GM12891 (cell line): ENCODE results near the gene ZNF469.

ENCODE experiments used
- PAX5 ChIP-seq: IDR thresholded peaks from 2 replicates; pipeline ENCODE4 v1.6.1; 2011; ENCODE audit warnings: low read length, moderate library complexity, mild to moderate bottlenecking; ENCODE audit not compliant: insufficient read depth, severe bottlenecking
- POLR2A ChIP-seq: IDR thresholded peaks from 2 replicates; pipeline ENCODE4 v1.6.1; 2011; ENCODE audit warnings: low read depth, low read length, control low read depth
- POLR2AphosphoS5 ChIP-seq: IDR thresholded peaks from 2 replicates; pipeline ENCODE4 v1.6.1; 2011; ENCODE audit warnings: low read depth, low read length, control low read depth
- POU2F2 ChIP-seq: IDR thresholded peaks from 2 replicates; pipeline ENCODE4 v1.6.1; 2011; ENCODE audit warnings: low read depth, mild to moderate bottlenecking, control low read depth, low read length, moderate library complexity
- SPI1 ChIP-seq: IDR thresholded peaks from 2 replicates; pipeline ENCODE4 v1.6.1; 2011; ENCODE audit warnings: low read depth, low read length, control low read depth
- TAF1 ChIP-seq: IDR thresholded peaks from 2 replicates; pipeline ENCODE4 v1.6.1; 2011; ENCODE audit warnings: low read depth, low read length, control low read depth

DNA sequence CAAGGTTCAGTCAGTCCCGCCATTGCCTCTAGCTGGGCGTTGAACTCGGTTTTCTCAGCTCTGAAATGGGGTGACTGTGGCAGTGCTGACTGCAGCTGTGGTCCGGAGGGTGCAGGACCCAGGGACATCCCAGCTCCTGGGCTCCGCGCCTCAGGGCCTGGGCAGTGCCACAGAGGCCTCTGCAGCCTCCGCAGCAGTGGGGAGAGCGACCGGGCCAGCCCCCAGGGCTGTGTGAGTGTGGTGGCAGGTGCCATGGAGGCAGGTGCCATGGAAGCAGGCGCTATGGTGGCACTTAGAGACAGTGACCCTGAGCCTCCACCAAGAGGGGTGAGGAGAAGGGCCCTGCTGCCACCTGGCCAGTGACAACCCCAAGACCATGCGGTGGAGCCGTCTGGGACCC is 30.9 kb downstream of the ZNF469 start:
- TF ChIP-seq POLR2A, result no peak
- no peak for TF ChIP-seq TAF1
- no peak for TF ChIP-seq POU2F2
- TF ChIP-seq POLR2AphosphoS5, result no peak
- no peak for TF ChIP-seq SPI1
- TF ChIP-seq PAX5, result no peak
